ENCODE results near the gene SNED1.

DNA sequence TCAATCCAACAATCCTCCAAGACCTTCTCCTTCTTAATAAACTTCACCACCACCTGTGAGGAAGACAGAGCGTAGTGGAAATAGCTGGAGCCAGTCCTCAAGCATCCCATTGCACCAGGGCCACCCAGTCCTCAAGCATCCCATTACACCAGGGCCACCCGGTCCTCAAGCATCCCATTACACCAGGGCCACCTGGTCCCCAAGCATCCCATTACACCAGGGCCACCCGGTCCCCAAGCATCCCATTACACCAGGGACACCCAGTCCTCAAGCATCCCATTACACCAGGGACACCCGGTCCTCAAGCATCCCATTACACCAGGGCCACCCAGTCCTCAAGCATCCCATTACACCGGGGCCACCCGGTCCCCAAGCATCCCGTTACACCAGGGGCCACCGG is 116.9 kb downstream of the SNED1 start:
- no peak for TF ChIP-seq EZH2 (IDR thresholded peaks at IDR 0.05; ENCODE audit: borderline replicate concordance, insufficient read depth, low read length, poor library complexity, severe bottlenecking)
- TF ChIP-seq, protein P1, sequence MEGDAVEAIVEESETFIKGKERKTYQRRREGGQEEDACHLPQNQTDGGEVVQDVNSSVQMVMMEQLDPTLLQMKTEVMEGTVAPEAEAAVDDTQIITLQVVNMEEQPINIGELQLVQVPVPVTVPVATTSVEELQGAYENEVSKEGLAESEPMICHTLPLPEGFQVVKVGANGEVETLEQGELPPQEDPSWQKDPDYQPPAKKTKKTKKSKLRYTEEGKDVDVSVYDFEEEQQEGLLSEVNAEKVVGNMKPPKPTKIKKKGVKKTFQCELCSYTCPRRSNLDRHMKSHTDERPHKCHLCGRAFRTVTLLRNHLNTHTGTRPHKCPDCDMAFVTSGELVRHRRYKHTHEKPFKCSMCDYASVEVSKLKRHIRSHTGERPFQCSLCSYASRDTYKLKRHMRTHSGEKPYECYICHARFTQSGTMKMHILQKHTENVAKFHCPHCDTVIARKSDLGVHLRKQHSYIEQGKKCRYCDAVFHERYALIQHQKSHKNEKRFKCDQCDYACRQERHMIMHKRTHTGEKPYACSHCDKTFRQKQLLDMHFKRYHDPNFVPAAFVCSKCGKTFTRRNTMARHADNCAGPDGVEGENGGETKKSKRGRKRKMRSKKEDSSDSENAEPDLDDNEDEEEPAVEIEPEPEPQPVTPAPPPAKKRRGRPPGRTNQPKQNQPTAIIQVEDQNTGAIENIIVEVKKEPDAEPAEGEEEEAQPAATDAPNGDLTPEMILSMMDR (IDR thresholded peaks at IDR 0.05; ENCODE audit: poor library complexity, severe bottlenecking) = no peak

Measured in neural cell (in vitro differentiated cells).